Spleen (tissue), 11 donors: ENCODE measurements around the gene HMCN1. TPM values are rescaled to one million over a fixed set of nuclear protein-coding genes. Genes with fewer than 3 reads are reported as not detected.

Experiments used
- DNase-seq: peaks from one replicate; pipeline ENCODE4 v3.0.0-alpha.2; 2020
- H3K27ac ChIP-seq, 8 donors: fragments of 200-600 bp; sonication (generic) in 7 of 8; 1 replicate in 4 of 8; 2 replicates in 4 of 8; pipeline versions ENCODE4 v1.5.0 to v1.8.0; 2016 to 2021; ENCODE audit warnings: inconsistent platforms in 4 of 8, mild to moderate bottlenecking in 4 of 8, moderate library complexity in 1 of 8
- H3K27me3 ChIP-seq, 7 donors: fragments of 200-600 bp; sonication (generic) in 6 of 7; replicated peaks in 1 of 7; 1 replicate in 4 of 7; 2 replicates in 3 of 7; pipeline versions ENCODE4 v1.5.0 to v1.8.0; 2016 to 2021; ENCODE audit warnings: inconsistent platforms in 3 of 7, mild to moderate bottlenecking in 1 of 7
- H3K36me3 ChIP-seq, 6 donors: fragments of 200-600 bp; sonication (generic) in 5 of 6; 1 replicate in 4 of 6; 2 replicates in 2 of 6; pipeline versions ENCODE4 v1.5.0 to v1.8.0; 2016 to 2021; ENCODE audit warnings: inconsistent platforms in 2 of 6
- H3K4me1 ChIP-seq, 6 donors: fragments of 200-600 bp; sonication (generic) in 5 of 6; 1 replicate in 3 of 6; 2 replicates in 3 of 6; pipeline versions ENCODE4 v1.5.0 to v1.8.0; 2016 to 2021; ENCODE audit warnings: inconsistent platforms in 3 of 6
- H3K4me3 ChIP-seq, 8 donors: fragments of 200-600 bp; sonication (generic) in 7 of 8; 1 replicate in 4 of 8; 2 replicates in 4 of 8; pipeline versions ENCODE4 v1.5.0 to v1.8.0; 2016 to 2021; ENCODE audit warnings: inconsistent platforms in 4 of 8, mild to moderate bottlenecking in 4 of 8, moderate library complexity in 2 of 8
- H3K9me3 ChIP-seq, 8 donors: fragments of 200-600 bp; sonication (generic) in 7 of 8; 1 replicate in 4 of 8; 2 replicates in 4 of 8; pipeline versions ENCODE4 v1.5.0 to v1.8.0; 2016 to 2021; ENCODE audit warnings: inconsistent platforms in 4 of 8
- CTCF ChIP-seq, 11 experiments: fragments of 200-600 bp in 7 of 11; fragments of 450-650 bp in 4 of 11; sonication (generic) in 4 of 11; IDR thresholded peaks in 8 of 11; conservative IDR thresholded peaks in 3 of 11; 1 replicate in 7 of 11; 2 replicates in 4 of 11; pipeline versions ENCODE4 v1.4.0 to v1.8.0; 2016 to 2021; ENCODE audit warnings: antibody characterized with exemption in 11 of 11, inconsistent platforms in 4 of 11, mild to moderate bottlenecking in 1 of 11
- POLR2A ChIP-seq, 3 donors: fragments of 450-650 bp; IDR thresholded peaks; one replicate each; pipeline ENCODE4 v1.5.1; 2017; ENCODE audit warnings: antibody characterized with exemption in 3 of 3, mild to moderate bottlenecking in 1 of 3
- POLR2AphosphoS5 ChIP-seq, 3 donors: sonication (generic); formaldehyde crosslinking; IDR thresholded peaks; one replicate each; pipeline ENCODE4 v1.5.1; 2017; ENCODE audit warnings: antibody characterized with exemption in 3 of 3
- WGBS, 5 donors: extraction: QIAGEN DNeasy Blood & Tissue Kit in 3 of 5; methylation state at CpG; one replicate each; pipeline versions ENCODE4 v1.1.5 to v1.1.7; 2013 to 2018; 5-methylcytosine and 5-hydroxymethylcytosine counted together
- intact Hi-C: fragments of 100-400 bp; cut with DNase I; formaldehyde crosslinking; loops from one replicate; pipeline ENCODE4 v1.15.0; 2023; ENCODE audit warnings: low total_unique reads
- polyA plus RNA-seq, 3 donors: library from polyadenylated mRNA; stranded (reverse); fragments of 200-250 nt; gene quantifications; one replicate each; pipeline ENCODE4 v1.2.1, GENCODE V29; 2013
- total RNA-seq, 7 donors: library from RNA; depleted of rRNA in 3 of 7; stranded (reverse); fragments of >200 nt in 3 of 7; fragmentation: NEBNext Ultra II Directional in 4 of 7; extraction: Animal tissue kit (Norgen Biotek cat#: 25700) in 4 of 7; gene quantifications; one replicate each; pipeline versions ENCODE4 v1.1.0 to v1.2.1, GENCODE V29; 2016 to 2021
- donor health status: healthy with polysubstance abuse.
- donor health status: DM: no; HTN: no; CAD: no; lungs with moderate emphysema.
- donor health status: DM: no; HTN: no; CAD: no.
- donor health status: Bipolar disorder and iron deficiency.
- donor health status: healthy.
- donor health status: DM: no; HTN: no; CAD: no.
- donor health status: DM: yes; HTN: yes; CAD: no.

HMCN1 gene
- total and polyA plus RNA-seq, 10 donors = 1.2 to 28.8 (median 19.9) TPM

- 76 to 93% (median 84%) methylated on average over 3 of the region's 3 CpGs for WGBS, 5 donors
- Histone ChIP-seq H3K4me1 (no peaks in the 10 kb centered on the region), H3K4me3 (no peak overlapping the region), H3K27ac (no peak overlapping the region), H3K36me3 (no peaks in the 10 kb centered on the region), H3K27me3 (no peaks in the 10 kb centered on the region), H3K9me3 (peaks cover 0 to 4% (median 0%) of the 10 kb centered on the region in 8 donors)
- intact Hi-C loops = no loop called here
- TF ChIP-seq POLR2AphosphoS5 (IDR thresholded peaks at IDR 0.05) = no peak
- TF ChIP-seq CTCF (IDR thresholded peaks at IDR 0.05 in 8 of 11, conservative IDR thresholded peaks at IDR 0.05 in 3 of 11) = no peak
- no peak for TF ChIP-seq POLR2A (IDR thresholded peaks at IDR 0.05)
- DNase-seq = no peak
Measured at GRCh38 chr1:185894791-185895190, 160.6 kb downstream of the HMCN1 start.

DNA sequence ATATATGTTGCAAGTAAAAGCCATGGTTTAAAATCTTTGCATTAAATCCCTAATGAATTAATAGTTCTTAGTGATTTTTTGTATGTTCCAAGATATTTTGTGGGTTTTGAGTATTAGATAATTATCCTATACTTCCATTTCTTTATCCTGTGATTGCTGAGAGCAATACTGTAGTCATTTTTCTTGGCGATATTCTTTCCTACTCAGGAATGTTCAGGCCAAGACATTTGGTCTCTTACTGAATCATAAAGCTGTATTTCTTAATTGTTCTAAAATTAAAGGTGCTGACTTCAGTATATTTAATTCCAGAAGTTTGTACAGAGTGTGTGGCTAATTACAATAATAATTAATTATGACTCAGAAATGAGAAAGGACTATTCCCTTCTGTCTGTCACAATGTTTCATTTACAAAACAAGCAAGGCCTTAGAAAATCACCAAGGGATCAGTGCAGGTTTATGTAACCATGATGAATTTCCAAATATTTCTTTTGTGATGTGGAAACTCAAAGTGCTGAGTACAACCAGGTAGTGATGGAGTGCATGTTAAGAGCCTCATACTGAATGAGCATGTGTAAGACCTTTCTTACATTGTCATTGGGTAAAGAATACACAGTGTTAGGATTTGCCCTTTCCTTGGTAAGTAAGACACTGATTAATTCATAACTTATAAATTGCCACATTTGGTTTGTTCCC, 161.2 kb downstream of the HMCN1 start:
- no peak overlapping the region for H3K27ac ChIP-seq
- peaks cover 0 to 4% (median 0%) of the 10 kb centered on the region in 8 donors for H3K9me3 ChIP-seq
- H3K4me1 ChIP-seq = no peaks in the 10 kb centered on the region
- H3K36me3 ChIP-seq = no peaks in the 10 kb centered on the region
- no peak overlapping the region for H3K4me3 ChIP-seq
- no peaks in the 10 kb centered on the region for H3K27me3 ChIP-seq
- no peak for TF ChIP-seq CTCF (IDR thresholded peaks at IDR 0.05 in 8 of 11, conservative IDR thresholded peaks at IDR 0.05 in 3 of 11)
- no peak for TF ChIP-seq POLR2AphosphoS5 (IDR thresholded peaks at IDR 0.05)
- no peak for TF ChIP-seq POLR2A (IDR thresholded peaks at IDR 0.05)
- WGBS, 5 donors = 84 to 88% (median 86%) methylated on average over 1 of the region's 1 CpG
- no peak for DNase-seq
- intact Hi-C loops = no loop called here

DNA sequence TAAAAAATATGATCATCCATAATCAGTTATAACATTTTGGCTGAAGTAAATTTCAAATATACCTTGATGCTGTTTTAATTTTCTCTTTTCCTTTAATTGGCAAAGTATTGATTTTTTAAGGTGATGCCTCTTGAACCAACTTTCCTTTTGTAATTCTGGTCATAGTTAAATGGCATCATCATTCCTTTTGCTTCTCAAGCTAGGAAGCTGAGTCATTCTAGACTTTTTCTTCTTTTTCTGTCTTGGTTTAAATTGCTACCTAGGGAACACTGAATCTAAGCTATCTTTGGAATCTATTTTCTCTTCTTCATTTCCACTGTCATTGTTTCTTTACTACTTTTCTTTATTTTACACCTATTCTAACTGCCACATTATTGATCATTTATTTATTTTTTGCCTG, 162.7 kb downstream of the HMCN1 start:
- Histone ChIP-seq H3K4me1 (no peaks in the 10 kb centered on the region), H3K27ac (no peak overlapping the region), H3K4me3 (no peak overlapping the region), H3K36me3 (no peaks in the 10 kb centered on the region), H3K9me3 (peaks cover 0 to 4% (median 0%) of the 10 kb centered on the region in 8 donors), H3K27me3 (no peaks in the 10 kb centered on the region)
- TF ChIP-seq POLR2AphosphoS5 (IDR thresholded peaks at IDR 0.05) = no peak
- no peak for DNase-seq
- intact Hi-C loops = no loop called here

- Histone ChIP-seq H3K36me3 (no peaks in the 10 kb centered on the region), H3K4me1 (no peaks in the 10 kb centered on the region), H3K27me3 (no peaks in the 10 kb centered on the region), H3K9me3 (no peaks in the 10 kb centered on the region), H3K27ac (no peak overlapping the region), H3K4me3 (no peak overlapping the region)
- intact Hi-C loops = no loop called here
- WGBS, 5 donors = 71 to 79% (median 78%) methylated on average over 1 of the region's 1 CpG
- no peak for DNase-seq
- no peak for TF ChIP-seq POLR2A (IDR thresholded peaks at IDR 0.05)
- TF ChIP-seq CTCF (IDR thresholded peaks at IDR 0.05 in 8 of 11, conservative IDR thresholded peaks at IDR 0.05 in 3 of 11) = no peak
- no peak for TF ChIP-seq POLR2AphosphoS5 (IDR thresholded peaks at IDR 0.05)
Measured at GRCh38 chr1:185906186-185906585, 172.0 kb downstream of the HMCN1 start.
